Measurements from ENCODE around the gene NOM1. TPM values are rescaled to one million over a fixed set of nuclear protein-coding genes. Genes with fewer than 3 reads are reported as not detected.

NOM1 gene
- total RNA-seq, 2 experiments from 2014 or later, result 29.2 to 31.3 TPM

DNA sequence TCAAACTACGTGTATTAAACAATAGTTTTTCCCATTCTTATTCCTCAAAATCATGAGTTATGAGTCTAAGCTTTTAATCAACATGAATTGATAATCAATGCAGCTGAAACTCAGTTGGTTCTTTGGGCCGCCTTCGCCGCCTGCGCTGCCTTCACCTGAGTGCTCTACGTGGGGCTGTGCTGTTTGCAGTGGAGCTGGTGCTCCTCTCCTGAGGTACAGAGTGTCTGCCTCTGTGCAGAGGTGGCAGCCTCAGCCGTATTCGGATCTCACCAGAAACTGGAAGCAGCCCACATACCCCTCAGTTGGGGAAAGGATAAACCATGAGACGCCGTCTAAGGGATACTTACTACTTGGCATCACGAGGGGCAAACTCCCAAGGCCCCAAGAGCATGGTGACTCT lies 15.5 kb downstream of the NOM1 start:
- CTCF ChIA-PET, result interaction anchor here (0.7 to 3.2 kb wide), 3 partner anchors 14 to 309 kb away, joined by 3 to 12 read pairs (median 3); partner anchors contain the start of gene NOM1
- Mint-ChIP-seq H3K27ac (no peak overlapping the region), H3K4me3 (no peak overlapping the region), H3K36me3 (peaks cover 55% of the 10 kb centered on the region), H3K27me3 (no peaks in the 10 kb centered on the region), H3K9me3 (no peaks in the 10 kb centered on the region), H3K4me1 (ENCODE audit: low read depth) (no peaks in the 10 kb centered on the region)
- no peak for DNase-seq
- POLR2A ChIA-PET, result no interaction called here
- intact Hi-C loops (cut with micrococcal nuclease), result no loop called here

- POLR2A ChIA-PET, result no interaction called here
- Mint-ChIP-seq H3K4me1 (ENCODE audit: low read depth) (no peaks in the 10 kb centered on the region), H3K9me3 (no peaks in the 10 kb centered on the region), H3K36me3 (peaks cover 41% of the 10 kb centered on the region), H3K27me3 (no peaks in the 10 kb centered on the region), H3K4me3 (no peak overlapping the region), H3K27ac (no peak overlapping the region)
- CTCF ChIA-PET, result interaction anchor here (3.2 kb wide), 1 partner anchor 17 kb away, joined by 12 read pairs; the partner anchor contains the start of gene NOM1
- no peak for DNase-seq
- intact Hi-C loops (cut with micrococcal nuclease), result no loop called here
Measured at GRCh38 chr7:156966387-156966786, 16.9 kb downstream of the NOM1 start.

DNA sequence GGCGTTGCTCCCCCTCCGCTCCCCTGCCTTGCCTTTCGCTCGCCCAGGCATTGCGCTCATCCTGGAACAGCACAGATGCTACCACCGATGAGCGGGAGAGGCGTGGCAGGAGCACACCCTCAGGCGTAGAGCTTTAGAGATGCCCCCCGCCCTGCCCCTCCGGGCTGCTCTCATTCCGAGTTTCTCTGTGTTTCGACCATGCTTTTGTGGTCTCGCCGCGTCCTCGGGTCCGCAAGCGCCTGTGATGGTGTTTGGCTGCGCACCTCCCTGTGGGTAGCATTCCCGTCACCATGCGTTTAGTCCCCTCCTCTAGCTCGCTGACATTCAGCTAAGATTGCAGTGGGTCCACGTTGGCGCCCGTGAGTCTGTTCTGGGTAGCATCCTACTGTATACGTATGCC lies 18.7 kb downstream of the NOM1 start:
- no peaks in the 10 kb centered on the region for H3K9me3 Mint-ChIP-seq
- intact Hi-C loops (cut with micrococcal nuclease), result no loop called here
- no peak overlapping the region for H3K4me3 Mint-ChIP-seq
- no peak for DNase-seq
- H3K27ac Mint-ChIP-seq, result no peak overlapping the region
- H3K27me3 Mint-ChIP-seq, result no peaks in the 10 kb centered on the region
- ChIA-PET POLR2A (no interaction called here), CTCF (interaction anchor here (1.9 kb wide), 1 partner anchor 17 kb away, joined by 6 read pairs; no protein-coding TSS in a partner anchor)
- H3K36me3 Mint-ChIP-seq, result peaks cover 33% of the 10 kb centered on the region
- no peaks in the 10 kb centered on the region for H3K4me1 Mint-ChIP-seq (ENCODE audit: low read depth)

DNA sequence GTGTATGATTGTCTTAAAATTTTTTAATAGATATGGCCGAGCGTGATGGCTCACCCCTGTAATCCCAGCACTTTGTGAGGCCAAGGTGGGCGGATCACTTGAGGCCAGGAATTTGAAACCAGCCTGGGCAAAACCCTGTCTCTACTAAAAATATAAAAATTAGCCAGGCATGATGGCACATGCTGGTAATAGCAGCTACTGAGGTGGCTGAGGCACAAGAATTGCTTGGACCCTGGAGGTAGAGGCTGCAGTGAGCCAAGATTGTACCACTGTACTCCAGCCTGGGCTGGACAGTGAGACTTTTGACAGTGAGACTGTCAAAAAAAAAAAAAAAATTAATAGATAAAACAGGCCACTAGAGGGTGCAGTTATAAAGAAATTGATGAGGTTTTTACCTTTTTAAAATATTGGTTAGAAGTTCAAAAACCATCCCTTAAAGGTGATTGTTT lies 20.5 kb downstream of the NOM1 start:
- Mint-ChIP-seq H3K27ac (no peak overlapping the region), H3K9me3 (no peaks in the 10 kb centered on the region), H3K36me3 (peaks cover 24% of the 10 kb centered on the region), H3K27me3 (no peaks in the 10 kb centered on the region), H3K4me1 (ENCODE audit: low read depth) (no peaks in the 10 kb centered on the region), H3K4me3 (no peak overlapping the region)
- no peak for DNase-seq
- intact Hi-C loops (cut with micrococcal nuclease), result no loop called here
- CTCF ChIA-PET, result interaction anchor here (0.9 to 1.9 kb wide), 6 partner anchors 13 to 280 kb away, joined by 3 to 10 read pairs (median 4); no protein-coding TSS in a partner anchor
- POLR2A ChIA-PET, result no interaction called here

- no peak for DNase-seq
- Mint-ChIP-seq H3K27ac (no peak overlapping the region), H3K36me3 (peaks cover 31% of the 10 kb centered on the region), H3K9me3 (peaks cover 12% of the 10 kb centered on the region), H3K4me1 (ENCODE audit: low read depth) (no peaks in the 10 kb centered on the region), H3K27me3 (no peaks in the 10 kb centered on the region), H3K4me3 (no peak overlapping the region)
- ChIA-PET CTCF (no interaction called here), POLR2A (no interaction called here)
- intact Hi-C loops (cut with micrococcal nuclease), result no loop called here
Measured at GRCh38 chr7:156975620-156976019, 26.1 kb downstream of the NOM1 start.

DNA sequence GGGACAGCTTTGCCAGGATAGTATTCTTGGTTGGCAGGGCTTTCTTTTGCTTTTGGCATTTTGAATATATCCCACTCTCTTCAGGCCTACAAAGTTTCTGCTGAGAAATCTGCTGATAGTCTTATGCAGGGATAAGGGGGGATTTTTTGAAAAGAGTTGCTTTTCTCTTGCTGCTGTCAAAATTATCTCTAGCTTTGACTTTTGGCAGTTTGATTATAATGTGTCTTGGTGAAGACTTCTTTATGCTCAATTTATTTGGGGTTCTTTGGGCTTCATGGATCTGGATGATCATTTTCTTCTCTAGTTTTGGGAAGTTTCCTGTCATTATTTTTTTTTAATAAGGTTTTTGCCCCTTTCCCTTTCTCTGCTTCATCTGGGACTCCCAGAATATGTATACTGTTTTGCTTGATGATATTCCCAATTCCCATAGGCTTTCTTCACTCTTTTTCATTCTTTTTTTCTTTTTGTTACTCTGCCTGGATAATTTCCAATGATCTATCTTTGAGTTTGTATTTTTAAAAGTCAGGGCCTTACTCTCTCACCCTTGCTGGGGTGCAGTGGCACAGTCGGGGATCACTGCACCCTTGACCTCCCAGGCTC lies 29.6 kb downstream of the NOM1 start:
- CTCF ChIA-PET, result interaction anchor here (1.0 kb wide), 1 partner anchor 34 kb away, joined by 3 read pairs; no protein-coding TSS in a partner anchor
- peaks cover 12% of the 10 kb centered on the region for H3K9me3 Mint-ChIP-seq
- H3K36me3 Mint-ChIP-seq, result peaks cover 24% of the 10 kb centered on the region
- no peaks in the 10 kb centered on the region for H3K27me3 Mint-ChIP-seq
- intact Hi-C loops (cut with micrococcal nuclease), result no loop called here
- H3K27ac Mint-ChIP-seq, result no peak overlapping the region
- H3K4me3 Mint-ChIP-seq, result no peak overlapping the region
- no peaks in the 10 kb centered on the region for H3K4me1 Mint-ChIP-seq (ENCODE audit: low read depth)
- POLR2A ChIA-PET, result no interaction called here
- DNase-seq, result no peak

GRCh38 chr7:156979711-156980110 lies 30.2 kb downstream of the NOM1 start:
- Mint-ChIP-seq H3K36me3 (peaks cover 24% of the 10 kb centered on the region), H3K9me3 (peaks cover 12% of the 10 kb centered on the region), H3K27ac (no peak overlapping the region), H3K4me3 (no peak overlapping the region), H3K4me1 (ENCODE audit: low read depth) (no peaks in the 10 kb centered on the region), H3K27me3 (no peaks in the 10 kb centered on the region)
- DNase-seq, result no peak
- ChIA-PET CTCF (interaction anchor here (1.0 kb wide), 1 partner anchor 35 kb away, joined by 3 read pairs; no protein-coding TSS in a partner anchor), POLR2A (no interaction called here)
- intact Hi-C loops (cut with micrococcal nuclease), result no loop called here

DNA sequence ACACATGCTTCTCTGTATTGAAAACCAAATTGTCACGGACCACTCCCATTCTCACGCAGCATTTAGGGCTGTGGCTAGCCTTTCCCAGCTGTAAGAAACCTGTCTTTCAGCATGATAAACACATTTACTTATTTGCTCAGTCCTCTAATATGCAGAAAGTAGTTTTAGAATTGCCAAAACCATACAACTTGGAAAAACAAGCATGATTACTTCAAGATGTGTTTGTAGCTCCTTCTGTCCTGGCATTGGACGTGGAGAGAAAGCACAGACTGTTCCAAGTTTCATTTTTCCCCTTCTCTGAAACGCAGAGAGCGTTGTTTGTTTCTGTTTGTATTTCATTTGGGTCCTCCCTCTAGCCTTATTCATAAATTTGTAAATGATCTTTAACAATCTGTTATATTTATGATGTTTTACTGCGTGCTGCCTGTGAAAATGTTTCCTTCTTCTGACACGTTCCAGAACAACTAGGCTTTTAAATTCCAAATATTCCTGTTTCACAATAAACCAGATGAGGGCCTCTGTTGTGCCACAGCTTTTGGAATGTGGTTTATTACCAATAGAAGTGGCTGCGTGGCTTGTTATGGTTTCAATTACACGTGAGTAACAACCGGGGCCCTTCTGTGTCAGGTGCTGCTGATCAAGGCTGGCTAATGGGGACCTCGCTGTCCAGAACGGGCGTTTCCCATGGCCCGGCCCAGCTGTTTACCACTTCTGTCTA lies 34.8 kb downstream of the NOM1 start:
- ChIA-PET CTCF (no interaction called here), POLR2A (no interaction called here)
- DNase-seq, result no peak
- Mint-ChIP-seq H3K36me3 (peaks cover 6% of the 10 kb centered on the region), H3K4me1 (ENCODE audit: low read depth) (no peaks in the 10 kb centered on the region), H3K27ac (no peak overlapping the region), H3K9me3 (peaks cover 6% of the 10 kb centered on the region), H3K27me3 (no peaks in the 10 kb centered on the region), H3K4me3 (no peak overlapping the region)
- intact Hi-C loops (cut with micrococcal nuclease), result no loop called here

GRCh38 chr7:156985101-156985992 lies 35.8 kb downstream of the NOM1 start:
- H3K4me1 Mint-ChIP-seq (ENCODE audit: low read depth), result no peaks in the 10 kb centered on the region
- no peaks in the 10 kb centered on the region for H3K9me3 Mint-ChIP-seq
- no peak overlapping the region for H3K4me3 Mint-ChIP-seq
- no peak overlapping the region for H3K27ac Mint-ChIP-seq
- POLR2A ChIA-PET, result interaction anchor here (0.7 kb wide), 1 partner anchor 58 kb away, joined by 4 read pairs; no protein-coding TSS in a partner anchor
- intact Hi-C loops (cut with micrococcal nuclease), result no loop called here
- DNase-seq, result no peak
- CTCF ChIA-PET, result no interaction called here
- H3K27me3 Mint-ChIP-seq, result no peaks in the 10 kb centered on the region
- H3K36me3 Mint-ChIP-seq, result no peaks in the 10 kb centered on the region

GRCh38 chr7:156986378-156986777 lies 36.9 kb downstream of the NOM1 start:
- H3K27me3 Mint-ChIP-seq, result peaks cover 3% of the 10 kb centered on the region
- no peak overlapping the region for H3K27ac Mint-ChIP-seq
- no peak overlapping the region for H3K4me3 Mint-ChIP-seq
- DNase-seq, result no peak
- intact Hi-C loops (cut with micrococcal nuclease), result no loop called here
- ChIA-PET POLR2A (no interaction called here), CTCF (interaction anchor here (0.5 kb wide), 1 partner anchor 60 kb away, joined by 3 read pairs; no protein-coding TSS in a partner anchor)
- H3K36me3 Mint-ChIP-seq, result no peaks in the 10 kb centered on the region
- no peaks in the 10 kb centered on the region for H3K9me3 Mint-ChIP-seq
- H3K4me1 Mint-ChIP-seq (ENCODE audit: low read depth), result no peaks in the 10 kb centered on the region

DNA sequence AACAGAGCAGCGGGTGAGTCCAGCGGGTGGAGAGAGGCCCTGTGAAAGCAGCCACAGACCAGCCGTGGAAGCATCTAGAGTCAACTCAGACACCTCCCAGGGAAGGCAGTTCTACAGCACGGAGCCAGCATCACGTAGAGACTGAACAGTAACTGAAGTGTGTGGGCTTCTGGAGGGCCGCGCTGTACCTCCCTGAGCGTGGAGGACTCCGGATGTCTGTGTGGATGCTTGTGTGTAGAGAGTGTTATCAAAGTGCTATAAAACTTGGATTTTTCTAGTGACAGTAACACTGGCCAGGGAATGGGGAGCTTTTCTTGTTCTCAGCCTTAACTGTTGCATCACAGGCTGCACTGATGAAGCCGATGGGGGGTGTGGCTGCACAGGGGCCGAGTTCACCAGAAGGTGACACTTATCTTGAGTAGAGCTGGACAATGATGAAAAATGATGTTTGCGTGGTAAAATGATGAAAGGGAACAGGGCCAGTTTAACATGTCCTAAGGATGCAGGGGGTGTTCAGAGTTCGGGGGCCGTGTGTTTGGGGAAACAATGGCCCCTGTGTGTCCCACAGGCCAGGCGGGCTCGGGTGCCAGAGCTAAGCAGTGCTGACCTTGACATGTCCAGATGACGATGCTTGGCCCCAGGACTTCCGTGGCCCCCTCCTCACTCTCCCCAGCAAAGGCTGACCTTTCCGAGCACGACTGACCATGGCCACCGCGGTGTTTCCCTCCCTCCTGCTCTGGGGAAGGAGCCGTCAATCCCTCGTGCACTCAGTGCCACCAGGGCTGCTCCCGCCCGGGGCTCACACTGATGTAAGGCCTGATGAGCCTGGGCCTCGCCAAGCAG lies 39.1 kb downstream of the NOM1 start:
- CTCF ChIA-PET, result interaction anchor here (0.5 kb wide), 1 partner anchor 37 kb away, joined by 4 read pairs; no protein-coding TSS in a partner anchor
- POLR2A ChIA-PET, result no interaction called here
- Mint-ChIP-seq H3K4me1 (ENCODE audit: low read depth) (no peaks in the 10 kb centered on the region), H3K36me3 (no peaks in the 10 kb centered on the region), H3K27ac (no peak overlapping the region), H3K4me3 (no peak overlapping the region), H3K9me3 (no peaks in the 10 kb centered on the region), H3K27me3 (peaks cover 3% of the 10 kb centered on the region)
- no peak for DNase-seq
- intact Hi-C loops (cut with micrococcal nuclease), result no loop called here

All from activated CD4-positive, alpha-beta memory T cell treated with anti-CD3 and anti-CD28 coated beads for 36 hours (primary cell).